ENCODE data around the gene CAMKMT.

CAMKMT gene

GRCh38 chr2:44638649-44639048, 276.9 kb downstream of the CAMKMT start:
- in situ Hi-C loops (cut with MboI; ENCODE audit: low sequenced_read_pairs): no loop called here

DNA sequence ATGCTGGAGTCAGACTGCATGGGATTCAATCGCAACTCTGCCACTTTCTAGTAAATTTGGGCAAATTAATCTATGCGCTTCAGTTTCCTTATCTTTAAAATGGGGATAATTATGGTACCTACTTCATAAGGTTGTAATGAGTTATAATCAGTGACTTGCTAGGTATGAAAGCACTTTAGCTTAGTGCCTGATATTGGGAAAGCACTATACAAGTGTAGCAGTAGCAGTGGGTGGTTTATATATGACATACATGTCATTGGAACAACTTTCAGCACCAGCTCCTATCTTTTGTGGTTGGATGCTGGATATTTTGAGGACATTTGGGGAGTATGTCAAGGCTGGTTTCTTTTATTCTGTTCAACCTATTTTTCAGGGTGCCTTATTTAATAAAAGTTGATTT, 277.7 kb downstream of the CAMKMT start:
- in situ Hi-C loops (cut with MboI; ENCODE audit: low sequenced_read_pairs): no loop called here

GRCh38 chr2:44642123-44642857, 280.5 kb downstream of the CAMKMT start:
- in situ Hi-C loops (cut with MboI; ENCODE audit: low sequenced_read_pairs): no loop called here

- in situ Hi-C loops (cut with MboI; ENCODE audit: low sequenced_read_pairs): no loop called here
These were observed 284.2 kb downstream of the CAMKMT start for GRCh38 chr2:44645937-44646336.

DNA sequence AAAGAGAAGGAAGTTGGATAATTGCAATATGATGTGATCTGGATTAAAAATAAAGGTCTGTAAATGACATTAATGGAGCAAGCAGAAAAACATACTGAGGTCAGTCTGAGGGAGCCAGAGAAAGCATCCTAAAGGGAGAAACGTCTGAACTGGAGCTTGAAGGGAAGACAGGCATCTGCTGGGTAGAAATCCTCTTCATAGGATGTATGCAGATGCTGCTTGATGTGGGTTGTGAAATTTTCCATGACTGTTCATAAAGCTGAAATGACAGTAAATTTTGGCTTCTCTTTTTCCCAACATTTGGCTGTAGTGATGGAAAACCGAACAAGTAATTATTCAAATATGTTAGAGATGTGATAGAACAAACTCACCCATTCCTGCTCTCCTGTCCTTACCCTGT, 287.6 kb downstream of the CAMKMT start:
- in situ Hi-C loops (cut with MboI; ENCODE audit: low sequenced_read_pairs): no loop called here

- in situ Hi-C loops (cut with MboI; ENCODE audit: low sequenced_read_pairs): no loop called here
These were observed 289.0 kb downstream of the CAMKMT start for GRCh38 chr2:44650796-44651195.

- in situ Hi-C loops (cut with MboI; ENCODE audit: low sequenced_read_pairs): no loop called here
These were observed 290.2 kb downstream of the CAMKMT start for GRCh38 chr2:44651974-44652373.

GRCh38 chr2:44652701-44653100, 291.0 kb downstream of the CAMKMT start:
- in situ Hi-C loops (cut with MboI; ENCODE audit: low sequenced_read_pairs): no loop called here

DNA sequence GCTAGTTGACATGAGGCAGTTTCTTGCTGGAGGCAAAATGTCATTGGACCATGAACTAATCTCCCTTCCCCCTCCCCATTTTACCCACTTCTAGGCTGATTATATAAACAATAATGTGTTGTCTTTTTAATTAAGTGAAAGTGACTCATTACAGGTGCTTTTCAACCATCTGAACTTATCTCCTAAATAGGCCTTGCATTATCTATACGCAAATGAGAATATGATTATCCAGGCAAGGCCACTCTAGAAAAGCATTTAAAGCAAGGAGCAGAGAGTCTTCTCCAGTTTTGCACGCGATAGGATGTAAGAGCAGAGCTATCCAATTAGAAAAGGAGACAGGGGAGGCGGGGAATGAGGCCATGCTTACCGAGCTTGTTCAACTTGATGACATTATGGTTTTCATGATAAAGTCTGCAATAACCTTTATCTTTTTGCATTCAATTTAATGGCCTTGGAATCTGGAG, 293.7 kb downstream of the CAMKMT start:
- in situ Hi-C loops (cut with MboI; ENCODE audit: low sequenced_read_pairs): no loop called here

DNA sequence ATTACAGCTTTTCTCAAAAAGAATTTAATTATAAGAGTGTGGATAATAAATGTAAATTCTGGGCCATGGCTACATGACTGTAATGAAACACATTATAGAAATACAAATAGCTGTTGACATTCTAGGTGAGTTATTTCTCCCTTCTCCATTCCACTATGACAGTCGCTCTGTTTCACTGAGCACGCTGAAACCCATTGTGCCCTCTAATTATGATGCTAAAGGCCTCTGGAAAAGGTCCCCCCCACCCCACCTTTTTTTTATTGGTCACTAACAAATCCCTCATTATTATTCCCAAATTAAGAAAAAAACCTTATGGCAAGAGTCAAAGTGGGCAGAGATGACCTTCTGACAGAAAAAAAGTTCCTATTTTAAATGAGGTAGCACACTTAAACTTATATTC, 294.7 kb downstream of the CAMKMT start:
- in situ Hi-C loops (cut with MboI; ENCODE audit: low sequenced_read_pairs): no loop called here

GRCh38 chr2:44663471-44664073, 301.8 kb downstream of the CAMKMT start:
- in situ Hi-C loops (cut with MboI; ENCODE audit: low sequenced_read_pairs): no loop called here

- in situ Hi-C loops (cut with MboI; ENCODE audit: low sequenced_read_pairs): no loop called here
These were observed 306.6 kb downstream of the CAMKMT start for GRCh38 chr2:44668336-44668735.

DNA sequence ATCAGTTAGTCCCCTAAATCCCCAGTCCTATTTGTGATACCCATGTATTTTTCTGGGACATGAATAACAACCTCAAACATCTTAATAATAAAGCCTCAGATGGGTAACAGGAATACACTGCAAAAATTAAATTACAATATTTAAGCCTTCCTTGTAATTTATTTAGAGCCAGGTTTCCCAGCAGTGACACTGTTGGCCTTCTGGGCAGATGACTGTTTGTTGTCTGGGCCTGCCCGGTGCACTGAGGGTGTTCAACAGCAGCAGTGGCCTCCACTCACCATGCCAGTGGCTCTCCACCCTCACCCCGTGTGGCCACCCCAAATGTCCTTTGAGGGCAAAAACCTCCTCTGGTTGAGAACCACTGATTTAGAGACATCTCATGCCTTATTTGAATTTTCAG, 309.5 kb downstream of the CAMKMT start:
- in situ Hi-C loops (cut with MboI; ENCODE audit: low sequenced_read_pairs): no loop called here

DNA sequence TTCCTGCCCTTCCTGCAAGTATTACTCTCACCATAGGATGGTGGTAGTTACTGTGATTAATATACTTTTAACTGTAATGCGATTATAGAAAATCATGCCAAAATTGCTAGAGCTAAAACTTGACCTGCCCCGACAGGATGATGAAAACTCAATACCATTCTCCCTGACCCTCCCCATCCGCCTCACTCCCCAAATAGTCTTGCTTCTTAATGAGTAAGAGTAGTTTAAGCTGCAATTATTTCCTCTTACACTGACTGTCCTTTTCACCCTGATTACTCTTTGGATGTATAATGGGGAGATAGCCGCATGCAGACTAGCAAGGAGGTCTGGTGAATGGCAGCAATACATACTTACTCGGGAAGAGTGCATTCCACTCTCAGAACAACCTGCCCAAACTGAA, 310.2 kb downstream of the CAMKMT start:
- in situ Hi-C loops (cut with MboI; ENCODE audit: low sequenced_read_pairs): no loop called here

DNA sequence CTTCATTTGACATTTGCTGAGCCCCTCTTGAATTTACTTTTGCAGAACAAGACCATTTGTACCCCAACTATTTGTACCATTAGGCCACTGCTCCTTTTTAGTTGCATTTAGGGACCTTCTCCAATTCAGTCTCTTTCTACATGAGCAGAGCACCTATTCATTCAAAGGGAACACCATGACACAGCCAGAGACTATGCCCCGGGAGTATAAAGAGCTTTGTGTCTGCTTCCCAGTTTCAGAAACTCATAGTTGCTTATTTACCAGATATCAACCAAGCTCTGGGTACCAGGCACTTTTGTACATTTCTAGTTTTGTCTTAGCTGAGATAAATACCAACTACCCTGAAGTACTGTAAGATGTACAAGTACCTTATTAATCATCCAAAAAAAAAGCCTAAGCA, 310.7 kb downstream of the CAMKMT start:
- in situ Hi-C loops (cut with MboI; ENCODE audit: low sequenced_read_pairs): no loop called here

- in situ Hi-C loops (cut with MboI; ENCODE audit: low sequenced_read_pairs): no loop called here
These were observed 312.9 kb downstream of the CAMKMT start for GRCh38 chr2:44674473-44675284.

DNA sequence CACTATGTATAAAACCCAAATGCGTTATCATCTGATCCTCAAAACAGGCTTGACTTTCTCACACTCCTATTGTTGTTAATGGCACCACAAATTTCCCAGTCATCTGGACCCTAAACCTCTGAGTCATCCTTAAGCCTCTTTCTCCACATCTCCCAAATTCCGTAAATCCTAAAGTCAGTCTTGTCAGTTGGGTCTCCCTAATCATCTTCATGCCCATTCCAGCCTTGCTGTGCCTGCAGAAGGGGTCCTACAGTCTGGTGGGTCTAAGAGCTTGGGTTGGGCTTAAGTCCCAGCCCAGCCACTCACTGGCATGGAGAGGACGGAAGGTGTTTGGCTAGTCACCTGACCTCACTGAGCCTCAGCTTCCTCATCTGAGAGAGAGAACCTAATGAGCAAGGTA, 314.6 kb downstream of the CAMKMT start:
- in situ Hi-C loops (cut with MboI; ENCODE audit: low sequenced_read_pairs): no loop called here

GRCh38 chr2:44679584-44679983, 317.8 kb downstream of the CAMKMT start:
- in situ Hi-C loops (cut with MboI; ENCODE audit: low sequenced_read_pairs): no loop called here

GRCh38 chr2:44679990-44680389, 318.2 kb downstream of the CAMKMT start:
- in situ Hi-C loops (cut with MboI; ENCODE audit: low sequenced_read_pairs): no loop called here

GRCh38 chr2:44680424-44680971, 318.8 kb downstream of the CAMKMT start:
- in situ Hi-C loops (cut with MboI; ENCODE audit: low sequenced_read_pairs): no loop called here

GRCh38 chr2:44680983-44681531, 319.3 kb downstream of the CAMKMT start:
- in situ Hi-C loops (cut with MboI; ENCODE audit: low sequenced_read_pairs): no loop called here
